ENCODE results near the gene ANKRD23. TPM values are rescaled to one million over a fixed set of nuclear protein-coding genes. Genes with fewer than 3 reads are reported as not detected.

ANKRD23 gene
- total RNA-seq, 1 donor from 2014 or later, result 12.5 TPM

DNA sequence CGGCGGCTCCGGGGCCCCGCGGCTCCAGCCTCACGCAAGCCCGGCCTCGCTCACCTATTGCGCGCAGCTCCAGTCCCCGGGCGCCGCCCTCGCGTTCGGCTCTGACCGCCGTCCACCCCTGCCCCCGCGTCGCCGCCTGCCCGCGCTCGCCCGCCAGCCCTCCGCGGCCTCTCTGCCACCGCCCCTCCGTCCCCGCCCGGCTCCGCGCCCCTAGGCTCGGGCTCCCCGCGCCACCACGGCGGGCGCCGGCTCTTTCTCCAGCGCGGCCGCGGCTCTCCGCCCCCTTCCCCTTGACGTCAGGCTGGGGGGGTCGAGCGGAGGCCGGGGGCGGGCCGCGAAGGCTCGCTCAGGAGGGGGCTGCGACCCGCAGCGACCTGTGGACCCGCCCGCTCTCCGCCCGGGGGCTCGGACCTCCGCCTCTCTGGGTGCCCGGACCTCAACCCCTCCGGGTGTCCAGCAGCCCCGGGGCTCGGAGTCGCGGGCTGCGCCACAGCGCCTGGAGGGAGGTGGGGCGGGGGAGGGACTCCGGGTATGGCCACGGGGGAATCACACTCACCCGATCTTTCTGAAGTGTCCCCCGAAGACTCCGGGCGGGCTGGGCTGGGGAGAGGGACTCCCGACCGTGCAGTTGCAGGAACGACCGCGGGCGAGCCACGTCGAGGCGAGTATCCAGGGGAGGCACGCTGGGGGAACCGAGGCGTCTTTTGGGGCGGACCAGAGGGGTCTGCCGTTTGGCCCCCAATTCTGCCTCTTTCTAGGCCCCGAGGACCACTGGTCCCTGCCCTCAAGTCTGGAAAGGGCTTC lies 26.2 kb upstream of the ANKRD23 start, which contains the start of gene SEMA4C:
Gene SEMA4C (minus strand): TSS at position 259 of the 804 bp plus-strand sequence. CDS start 2,194 bp downstream, outside the sequence.
- no peak for TF ChIP-seq CTCF (IDR thresholded peaks at IDR 0.05; ENCODE audit: unreplicated experiment)
- peak in 1 of 2 experiments; percentile 74 for DNase-seq (ENCODE audit: low spot score in 2 of 2, unreplicated experiment in 2 of 2)
- peaks cover 55% of the 10 kb centered on the region for H3K4me1 Mint-ChIP-seq
- H3K9me3 Mint-ChIP-seq, result no peaks in the 10 kb centered on the region
- no peaks in the 10 kb centered on the region for H3K27me3 Mint-ChIP-seq (ENCODE audit: low read depth)
- peaks cover 7% of the 10 kb centered on the region for H3K36me3 Mint-ChIP-seq
- peak within 1 kb of the TSS; percentile 90 for H3K4me3 Mint-ChIP-seq
- peak within 1 kb of the TSS; percentile 95 for H3K27ac Mint-ChIP-seq

GRCh38 chr2:96869281-96869821 lies 25.5 kb upstream of the ANKRD23 start:
- H3K4me1 Mint-ChIP-seq, result peaks cover 49% of the 10 kb centered on the region
- H3K27ac Mint-ChIP-seq, result no peak overlapping the region
- no peaks in the 10 kb centered on the region for H3K9me3 Mint-ChIP-seq
- H3K36me3 Mint-ChIP-seq, result peaks cover 7% of the 10 kb centered on the region
- peak; percentile 51 to 65 for DNase-seq (ENCODE audit: low spot score in 2 of 2, unreplicated experiment in 2 of 2)
- peak overlapping the region; percentile 90 for H3K4me3 Mint-ChIP-seq
- no peak for TF ChIP-seq CTCF (IDR thresholded peaks at IDR 0.05; ENCODE audit: unreplicated experiment)
- H3K27me3 Mint-ChIP-seq (ENCODE audit: low read depth), result no peaks in the 10 kb centered on the region

DNA sequence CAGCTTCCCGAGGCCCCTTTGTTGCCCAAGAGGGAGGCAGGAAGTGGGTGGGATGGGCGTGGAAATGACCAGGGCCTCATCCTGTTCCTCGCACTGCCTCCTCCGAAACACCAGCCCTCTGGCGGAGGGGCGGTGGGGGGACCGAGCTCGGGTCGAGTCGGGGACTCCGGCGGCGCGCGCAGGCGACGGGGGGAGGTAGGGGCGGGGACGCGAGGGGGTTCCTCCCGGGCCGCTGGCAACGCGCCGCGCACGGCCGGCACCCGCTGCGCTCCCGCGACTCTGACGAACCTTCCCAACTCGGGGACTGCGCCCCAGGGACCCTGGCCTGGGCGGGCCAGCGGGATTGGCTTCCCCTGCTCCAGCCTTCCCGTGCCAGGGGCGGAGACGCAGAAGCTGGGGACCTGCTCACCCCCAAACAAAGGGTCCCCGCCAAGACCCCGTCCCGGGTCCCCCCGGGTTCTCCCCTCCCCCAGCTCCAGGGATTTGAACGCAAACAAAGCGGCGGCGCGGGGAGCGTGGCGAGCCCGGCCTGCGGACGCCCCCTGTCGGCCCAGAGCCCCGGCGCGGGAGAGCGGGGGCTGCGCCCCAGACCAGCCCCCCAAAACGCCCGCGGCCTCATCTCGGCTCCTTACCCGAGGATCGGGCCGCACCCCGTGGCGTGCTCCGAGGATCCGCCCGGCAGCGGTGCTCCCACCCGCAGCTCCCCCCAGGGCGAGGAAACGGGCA lies 24.9 kb upstream of the ANKRD23 start:
- H3K27me3 Mint-ChIP-seq (ENCODE audit: low read depth), result no peaks in the 10 kb centered on the region
- peak overlapping the region; percentile 96 for H3K27ac Mint-ChIP-seq
- H3K4me3 Mint-ChIP-seq, result peak overlapping the region; percentile 90
- DNase-seq (ENCODE audit: low spot score in 2 of 2, unreplicated experiment in 2 of 2), result peak; percentile 90
- peak; percentile 70 for TF ChIP-seq CTCF (IDR thresholded peaks at IDR 0.05; ENCODE audit: unreplicated experiment)
- no peaks in the 10 kb centered on the region for H3K9me3 Mint-ChIP-seq
- peaks cover 7% of the 10 kb centered on the region for H3K36me3 Mint-ChIP-seq
- peaks cover 42% of the 10 kb centered on the region for H3K4me1 Mint-ChIP-seq

DNA sequence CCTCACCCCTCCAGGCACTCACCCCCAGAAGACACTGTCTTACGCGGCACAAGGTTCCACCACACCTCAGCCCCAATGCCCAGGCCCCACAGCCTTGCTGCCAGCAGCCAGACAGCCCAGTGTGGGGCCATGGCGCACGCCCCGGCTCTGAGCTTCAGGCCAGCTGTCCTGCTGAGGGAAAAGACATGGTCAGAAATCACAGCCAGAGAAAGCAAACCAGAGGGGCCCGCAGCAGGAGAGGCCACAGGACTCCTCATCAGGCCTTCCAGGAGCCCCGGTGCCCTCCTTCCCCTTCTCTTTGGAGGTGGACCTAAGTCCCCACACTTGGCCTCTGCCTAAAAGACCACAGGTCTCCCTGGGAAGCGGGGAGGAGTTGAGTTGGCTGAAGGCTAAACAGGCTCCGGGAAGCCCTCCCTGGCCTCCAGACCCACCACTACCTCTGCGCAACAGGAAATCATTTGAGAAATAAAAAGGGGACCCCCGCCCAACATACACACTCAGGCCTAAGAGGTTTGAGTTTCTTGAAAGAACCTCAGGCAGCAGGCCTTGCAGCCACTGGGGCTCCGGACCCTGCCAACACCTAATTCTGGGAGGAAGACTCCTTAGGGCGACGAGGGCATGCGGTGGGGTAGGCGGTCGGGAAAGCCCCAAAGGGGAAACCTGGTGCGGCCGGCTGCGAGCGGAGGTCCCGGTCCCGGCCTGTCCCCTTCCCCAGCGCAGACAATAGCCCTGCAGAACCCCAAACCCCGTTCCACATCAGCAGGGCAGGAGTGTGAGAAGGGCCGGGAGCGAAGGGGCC lies 24.1 kb upstream of the ANKRD23 start:
- Mint-ChIP-seq H3K4me1 (peaks cover 35% of the 10 kb centered on the region), H3K36me3 (peaks cover 11% of the 10 kb centered on the region), H3K4me3 (peak overlapping the region; percentile 90), H3K27ac (peak overlapping the region; percentile 96), H3K27me3 (ENCODE audit: low read depth) (no peaks in the 10 kb centered on the region), H3K9me3 (no peaks in the 10 kb centered on the region)
- no peak for DNase-seq (ENCODE audit: low spot score in 2 of 2, unreplicated experiment in 2 of 2)
- no peak for TF ChIP-seq CTCF (IDR thresholded peaks at IDR 0.05; ENCODE audit: unreplicated experiment)

Measured in mesothelial cell of epicardium (in vitro differentiated cells).